ENCODE results near the gene IFITM10.
"Not testable (repeated sequence)": the region's sequence is repeated elsewhere in the genome, so short reads cannot be mapped to it uniquely, and the experiment has no call there.

Gene IFITM10

DNA sequence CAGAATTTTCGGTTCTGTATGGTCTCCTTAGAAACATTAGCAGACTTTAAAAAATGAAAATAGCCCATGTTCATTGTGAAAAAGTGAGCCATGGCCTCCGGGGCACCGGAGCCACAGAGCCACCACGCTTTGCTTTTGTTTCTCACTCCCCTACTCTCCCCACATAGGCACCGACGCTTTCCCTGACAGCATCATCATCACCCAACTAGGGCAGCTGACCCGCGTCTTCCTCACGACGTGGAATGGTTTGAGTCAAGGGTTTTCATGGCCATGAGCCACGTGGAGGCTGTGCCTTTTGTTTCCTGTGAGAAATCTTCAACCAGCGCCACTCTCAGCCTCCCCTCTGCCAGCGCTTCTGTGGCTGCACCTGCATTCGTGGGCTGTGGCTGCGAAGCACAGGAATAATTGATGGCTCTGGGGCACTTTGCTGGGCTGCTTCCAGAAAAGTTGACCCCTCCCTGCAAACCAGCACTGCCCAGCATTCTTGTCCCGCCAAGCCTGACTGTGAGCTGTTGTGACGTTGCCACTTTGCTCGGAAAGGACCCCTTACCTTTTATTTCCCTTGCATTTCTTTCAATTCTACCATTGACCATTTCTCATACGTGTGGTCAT is 62.0 kb downstream of the IFITM10 start:
- DNase-seq: not testable (repeated sequence)

DNA sequence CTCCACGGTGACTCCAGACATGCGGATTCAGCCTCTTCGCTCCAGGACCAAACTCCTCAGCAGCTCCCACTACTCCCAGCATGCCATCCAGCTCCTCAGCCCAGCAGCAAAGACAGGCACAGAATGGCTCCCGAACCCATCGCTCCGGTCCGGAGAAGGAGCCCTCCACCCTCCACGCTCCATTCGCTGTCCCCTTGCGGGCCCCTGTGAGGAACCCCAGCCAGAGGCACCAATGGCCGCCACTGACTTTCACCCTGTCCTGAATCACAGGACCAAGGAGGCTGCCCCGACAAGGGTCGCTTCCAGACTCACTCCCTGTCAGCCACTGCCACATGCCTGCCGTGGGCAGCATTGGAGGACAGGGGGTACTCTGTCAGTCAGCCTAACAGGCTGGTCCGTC is 64.2 kb downstream of the IFITM10 start:
- DNase-seq: not testable (repeated sequence)

DNA sequence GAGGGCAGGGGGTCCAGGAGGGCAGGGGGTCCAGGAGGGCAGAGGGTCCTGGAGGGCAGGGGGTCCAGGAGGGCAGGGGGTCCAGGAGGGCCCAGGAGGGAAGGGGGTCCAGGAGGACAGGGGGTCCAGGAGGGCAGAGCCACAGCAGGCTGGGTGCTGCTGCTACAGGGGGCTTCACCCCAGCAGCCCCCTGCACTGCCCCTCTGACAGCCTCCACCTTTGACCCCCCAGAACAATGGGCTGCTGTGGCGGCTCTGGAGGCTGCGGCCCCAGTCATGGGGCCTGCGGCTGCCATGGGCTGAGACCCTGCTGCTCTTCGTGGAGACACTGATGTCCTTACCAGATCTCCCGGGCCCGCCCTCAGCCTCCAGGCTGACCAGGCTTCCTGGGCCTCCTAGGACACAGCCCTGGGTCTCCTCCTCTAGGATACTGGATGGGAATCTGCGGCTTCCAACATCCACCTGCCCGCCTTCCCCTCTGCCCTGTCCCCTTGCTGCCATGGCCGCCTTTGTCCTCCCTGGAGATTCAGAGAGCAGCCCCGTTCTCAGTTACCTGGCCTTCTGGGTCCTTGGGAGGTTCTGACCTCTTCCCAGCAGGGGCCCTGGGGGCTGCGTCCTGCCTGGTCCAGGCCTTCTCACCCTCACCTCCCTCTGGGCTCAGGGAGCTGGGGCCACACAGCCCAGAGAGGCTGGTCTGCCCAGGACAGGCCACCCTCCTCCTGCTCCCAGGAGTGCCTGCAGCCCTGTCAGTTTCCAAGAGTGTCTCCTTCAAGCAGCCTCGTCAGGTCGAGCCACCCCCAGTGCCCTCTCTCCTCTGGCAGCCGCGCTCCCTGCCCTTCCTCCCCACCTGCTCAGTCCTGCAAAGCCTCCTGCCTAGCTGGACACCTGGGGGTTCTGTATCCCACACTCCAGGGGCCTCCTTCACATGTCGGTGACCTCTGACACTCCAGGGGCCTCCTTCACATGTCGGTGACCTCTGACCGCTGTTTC is 65.2 kb downstream of the IFITM10 start:
- DNase-seq: not testable (repeated sequence)

DNA sequence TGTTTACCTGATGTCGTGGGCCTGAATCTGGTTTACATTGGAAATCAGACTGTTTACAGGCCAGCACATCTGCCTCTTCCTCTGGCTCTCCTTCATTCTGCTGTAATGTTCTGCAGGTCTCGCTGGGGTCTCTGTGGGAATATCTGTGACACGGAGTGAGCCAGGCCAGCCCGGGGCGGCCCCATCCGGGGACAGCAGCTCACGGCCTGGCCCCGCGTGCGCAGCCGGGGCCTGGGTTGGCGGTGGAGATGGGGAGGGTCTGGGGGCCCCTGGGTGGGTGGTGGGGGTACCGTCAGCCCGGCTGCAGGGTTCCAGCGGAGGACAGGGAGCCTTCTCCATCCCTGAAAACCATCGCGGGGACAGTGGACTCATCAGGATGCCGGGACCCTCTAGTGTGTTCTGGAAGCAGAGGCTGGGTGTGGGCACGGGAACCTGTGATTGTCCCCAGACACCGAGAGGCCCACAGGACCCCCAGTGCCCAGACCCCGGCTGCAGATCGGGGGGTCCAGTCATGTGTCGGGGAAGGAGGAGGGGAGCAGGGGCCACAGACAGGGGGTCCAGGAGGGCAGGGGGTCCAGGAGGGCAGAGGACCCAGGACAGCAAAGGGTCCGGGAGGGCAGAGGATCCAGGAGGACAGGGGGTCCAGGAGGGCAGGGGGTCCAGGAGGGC is 66.4 kb downstream of the IFITM10 start:
- not testable (repeated sequence) for DNase-seq

DNA sequence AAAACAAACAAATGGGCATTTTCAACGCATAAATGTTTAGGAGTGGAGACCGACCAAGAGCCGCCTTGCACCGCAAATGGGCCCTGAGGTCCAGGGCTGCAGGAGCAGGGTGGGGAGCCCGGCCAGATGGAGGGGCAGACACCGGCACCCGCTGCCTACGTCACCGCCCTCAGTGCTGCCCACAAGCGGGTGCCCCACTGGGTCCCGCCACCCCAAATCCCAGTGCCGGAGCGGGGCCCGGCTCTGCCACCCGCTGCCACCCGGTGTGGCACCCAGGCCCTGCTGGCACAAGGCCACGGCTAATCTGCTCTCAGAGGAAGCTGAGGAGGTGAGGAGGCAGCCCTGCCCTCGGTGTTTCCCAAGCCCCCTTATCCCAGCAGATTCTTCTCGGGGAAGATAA is 67.2 kb downstream of the IFITM10 start:
- not testable (repeated sequence) for DNase-seq
